Stimulated activated CD8-positive, alpha-beta memory T cell treated with anti-CD3 and anti-CD28 coated beads, Interleukin-12 subunit alpha, Interleukin-12 subunit beta, amount 100 ng/mL, for 24 hours (primary cell): Measurements from ENCODE around the gene CD82.

ENCODE experiments used
- DNase-seq: peaks from one replicate; pipeline ENCODE4 v3.0.0-alpha.2; 2020; ENCODE audit errors: extremely low read depth

CD82 gene

GRCh38 chr11:44618561-44619425 lies 53.3 kb downstream of the CD82 start:
- DNase-seq, result no peak

- DNase-seq, result no peak
These were observed 54.9 kb downstream of the CD82 start for GRCh38 chr11:44620328-44620725.

DNA sequence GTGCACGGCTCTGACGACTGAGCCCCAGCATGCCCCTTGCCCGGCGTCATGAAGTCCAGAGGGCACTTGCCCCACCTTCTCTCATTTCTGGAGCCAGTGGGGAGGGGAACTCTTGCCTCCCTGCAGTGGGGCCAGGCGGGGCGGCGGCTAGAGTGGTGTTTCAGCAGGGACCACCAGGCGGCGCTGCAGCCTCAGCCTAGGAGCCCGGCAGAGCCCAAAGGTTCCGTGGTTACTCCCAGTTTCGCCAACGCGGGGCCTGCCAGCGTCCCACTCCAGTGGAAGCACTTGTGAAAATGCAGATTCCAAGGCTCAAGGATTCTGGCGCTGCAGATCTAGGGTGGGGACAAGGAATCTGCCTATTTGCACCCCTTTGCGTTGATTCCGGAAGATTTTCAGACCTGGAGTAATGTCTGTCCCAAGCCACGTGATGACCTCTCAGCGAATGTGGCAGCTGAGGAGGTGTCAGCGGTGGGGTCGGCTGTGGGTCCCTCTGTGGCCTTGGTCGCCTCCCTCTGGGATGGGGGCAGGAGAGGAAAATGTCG lies 55.7 kb downstream of the CD82 start:
- no peak for DNase-seq

DNA sequence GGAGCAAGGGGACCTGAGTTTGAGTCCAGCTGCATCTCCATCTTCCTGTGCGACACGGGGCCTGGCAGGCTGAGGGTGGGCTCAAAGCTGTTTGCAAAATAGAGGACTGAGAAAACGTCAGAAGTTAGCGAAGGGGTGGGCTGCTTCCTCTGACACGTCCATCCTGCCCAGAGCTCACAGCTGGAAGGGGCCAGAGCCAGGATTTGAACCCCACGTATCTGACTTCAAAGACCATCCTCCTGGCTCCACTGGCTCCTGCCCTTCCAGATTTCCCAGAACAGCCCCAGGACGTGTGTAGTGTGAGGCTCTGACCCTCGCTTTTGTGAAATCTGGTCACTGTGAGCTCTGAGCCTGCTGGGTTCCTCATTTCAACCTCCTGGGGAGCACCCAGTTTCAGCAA lies 56.3 kb downstream of the CD82 start:
- DNase-seq, result no peak

GRCh38 chr11:44622190-44622650 lies 56.8 kb downstream of the CD82 start:
- DNase-seq, result no peak

DNA sequence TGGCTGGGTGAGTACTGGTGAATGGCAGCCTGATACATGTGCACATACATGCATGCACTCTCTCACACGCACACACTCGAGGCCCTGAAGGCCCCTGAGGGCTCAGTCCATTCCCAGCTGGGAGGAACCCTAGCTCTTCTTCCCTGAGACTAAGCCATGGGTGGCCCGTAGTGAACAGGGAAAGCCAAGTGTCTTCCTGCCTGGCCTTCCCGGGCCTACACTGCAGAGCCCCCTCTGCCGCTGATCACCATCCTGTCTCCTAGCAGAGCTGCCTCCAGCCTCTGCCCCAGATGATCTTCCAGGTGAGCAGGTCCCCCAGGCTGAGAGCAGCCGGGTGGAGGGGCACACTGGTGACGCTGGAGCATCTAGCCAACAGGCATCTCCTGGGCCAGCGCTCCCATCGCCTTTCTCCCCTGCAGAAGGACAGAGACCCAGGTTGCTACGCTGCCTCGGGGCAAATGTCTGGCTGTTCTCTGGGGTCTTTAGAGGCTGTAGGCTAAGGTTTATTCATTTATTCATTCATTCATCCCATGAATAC lies 57.3 kb downstream of the CD82 start:
- no peak for DNase-seq

DNA sequence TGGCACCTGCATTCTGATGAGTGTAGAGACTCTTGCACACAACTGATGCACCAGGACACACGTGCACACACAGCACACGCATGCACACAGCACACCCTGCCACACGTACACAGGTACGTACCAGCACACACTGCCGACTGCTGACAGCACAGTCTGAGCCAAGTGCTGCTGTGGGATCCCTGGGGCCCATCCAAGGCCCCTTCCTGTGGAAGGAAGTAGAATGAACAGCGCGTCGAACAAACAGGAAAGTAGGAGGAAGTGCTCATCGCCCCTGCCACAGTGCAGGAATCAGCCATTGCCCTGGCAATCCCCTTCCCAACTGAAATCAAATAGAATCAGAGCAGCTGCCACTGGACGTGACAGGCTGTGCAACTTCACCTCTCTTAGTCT lies 57.9 kb downstream of the CD82 start:
- no peak for DNase-seq

DNA sequence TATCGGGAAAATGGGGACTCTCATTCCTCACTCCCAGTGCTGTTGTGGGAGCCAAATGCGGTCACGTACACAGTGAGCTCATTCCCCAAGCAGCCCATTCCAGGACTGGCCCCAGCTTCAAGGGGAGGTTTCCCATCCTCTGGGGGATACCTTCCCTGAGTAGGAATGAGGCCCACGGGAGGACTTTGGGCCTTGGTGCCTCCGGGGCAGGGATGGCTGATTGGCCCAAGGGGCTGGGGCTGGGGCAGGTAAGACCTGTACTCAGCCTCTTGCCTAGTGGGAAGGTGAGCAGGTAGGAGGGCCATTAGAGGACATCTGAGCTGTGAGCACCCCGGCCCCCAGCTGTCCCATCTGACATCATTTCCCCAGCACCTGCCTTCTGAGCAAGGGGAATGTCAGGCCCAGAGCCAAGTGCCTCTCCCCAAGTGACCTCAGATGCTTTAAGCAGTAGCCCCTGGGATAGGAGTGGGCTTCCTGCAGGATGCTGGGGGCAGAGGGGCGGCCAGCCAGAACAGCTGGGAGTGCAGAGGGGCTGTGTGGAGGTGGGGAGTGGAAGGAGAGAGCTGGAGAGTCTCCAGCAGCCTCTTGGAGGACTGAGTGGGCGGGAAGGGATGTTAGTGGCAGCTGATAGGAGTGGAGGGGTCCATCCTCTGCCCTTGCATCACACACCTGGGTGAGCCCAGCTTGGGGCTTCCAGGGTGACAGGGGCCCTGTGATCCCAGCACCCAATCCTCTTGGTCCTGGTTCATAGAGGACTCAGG lies 58.4 kb downstream of the CD82 start:
- no peak for DNase-seq

DNA sequence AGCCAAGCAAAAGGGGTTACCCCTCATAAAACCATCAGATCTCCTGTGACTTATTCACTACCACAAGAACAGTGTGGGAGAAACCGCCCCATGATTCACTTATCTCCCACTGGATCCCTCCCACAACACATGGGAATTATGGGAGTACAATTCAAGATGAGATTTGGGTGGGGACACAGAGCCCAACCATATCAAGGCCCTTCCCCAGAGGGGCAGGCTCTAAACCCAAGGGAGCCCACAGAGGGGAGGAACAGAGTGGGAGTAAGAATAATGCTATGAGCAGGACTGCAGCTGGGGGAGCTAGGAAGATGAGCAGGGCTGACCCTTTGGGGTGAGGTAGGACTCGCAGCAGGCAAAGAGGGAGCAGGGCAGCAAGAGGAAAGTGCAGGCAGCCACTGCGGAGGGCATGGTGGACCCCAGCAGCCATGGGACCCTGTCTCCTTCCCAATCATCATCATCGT lies 59.3 kb downstream of the CD82 start:
- DNase-seq, result no peak

DNA sequence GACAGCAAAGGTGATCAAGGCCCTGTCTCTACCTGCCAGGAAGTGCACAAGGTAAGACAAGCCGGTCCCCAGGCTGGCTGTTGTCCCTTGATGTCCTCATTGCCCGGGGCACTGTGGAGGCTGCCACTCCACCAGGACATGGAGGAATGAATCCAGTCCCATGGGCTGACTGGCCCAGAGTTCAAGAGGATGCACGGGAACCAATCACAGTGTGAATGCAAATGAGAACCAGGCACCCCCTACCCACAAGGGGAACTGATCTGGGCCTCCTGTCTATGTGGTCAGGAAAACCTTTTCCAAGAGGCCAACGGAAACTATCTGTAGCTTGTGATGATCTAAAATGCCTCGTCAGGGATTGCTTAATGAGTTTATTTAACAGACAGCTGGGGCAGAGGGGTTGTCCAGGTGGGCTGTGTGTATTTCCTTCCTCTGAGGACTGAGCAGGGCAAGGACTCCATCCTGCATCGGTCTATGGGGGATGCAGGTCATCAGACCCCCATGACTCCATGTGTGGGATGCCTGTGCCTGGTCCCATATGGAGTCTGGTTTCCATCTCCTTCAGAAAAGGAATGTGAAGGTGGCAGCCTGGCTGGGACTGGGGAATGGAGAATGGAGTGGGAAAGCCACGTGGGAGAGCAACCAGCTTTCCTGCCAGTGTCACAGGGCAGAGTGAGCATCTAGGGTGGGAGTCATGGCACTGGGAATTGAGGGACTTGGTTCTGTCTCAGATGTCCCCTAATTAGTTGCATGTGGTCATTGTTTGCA lies 60.5 kb downstream of the CD82 start:
- DNase-seq, result no peak

GRCh38 chr11:44626645-44627044 lies 61.2 kb downstream of the CD82 start:
- DNase-seq, result no peak

DNA sequence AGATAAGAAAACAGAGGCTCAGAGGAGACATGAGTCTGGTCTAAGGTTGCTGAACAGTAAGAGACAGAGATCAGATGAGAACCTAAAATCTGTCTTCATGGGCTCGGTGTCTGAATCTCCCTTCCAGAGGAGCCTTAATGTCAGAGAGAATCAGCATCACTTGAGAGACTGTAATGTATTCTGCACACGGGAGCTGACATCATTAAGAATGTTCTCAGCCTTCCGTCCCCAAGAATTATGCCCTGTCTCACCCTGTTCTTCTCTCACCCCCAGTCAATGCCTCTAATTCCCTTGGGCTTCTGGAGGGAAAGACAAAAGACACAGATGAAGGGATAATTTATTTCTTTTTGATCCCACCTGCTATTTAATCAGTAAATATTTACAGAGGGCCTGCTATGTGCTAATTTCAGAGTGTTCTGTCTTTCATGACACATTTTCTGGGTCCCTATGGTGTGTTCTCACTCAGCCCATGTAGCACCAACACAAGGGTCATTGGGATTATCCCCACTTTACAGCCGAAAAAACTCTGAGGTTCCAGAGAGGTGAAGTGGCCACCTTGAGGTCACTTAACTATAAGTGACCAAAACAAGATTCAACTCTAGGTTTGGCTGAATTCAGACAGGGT lies 61.8 kb downstream of the CD82 start:
- DNase-seq, result no peak

DNA sequence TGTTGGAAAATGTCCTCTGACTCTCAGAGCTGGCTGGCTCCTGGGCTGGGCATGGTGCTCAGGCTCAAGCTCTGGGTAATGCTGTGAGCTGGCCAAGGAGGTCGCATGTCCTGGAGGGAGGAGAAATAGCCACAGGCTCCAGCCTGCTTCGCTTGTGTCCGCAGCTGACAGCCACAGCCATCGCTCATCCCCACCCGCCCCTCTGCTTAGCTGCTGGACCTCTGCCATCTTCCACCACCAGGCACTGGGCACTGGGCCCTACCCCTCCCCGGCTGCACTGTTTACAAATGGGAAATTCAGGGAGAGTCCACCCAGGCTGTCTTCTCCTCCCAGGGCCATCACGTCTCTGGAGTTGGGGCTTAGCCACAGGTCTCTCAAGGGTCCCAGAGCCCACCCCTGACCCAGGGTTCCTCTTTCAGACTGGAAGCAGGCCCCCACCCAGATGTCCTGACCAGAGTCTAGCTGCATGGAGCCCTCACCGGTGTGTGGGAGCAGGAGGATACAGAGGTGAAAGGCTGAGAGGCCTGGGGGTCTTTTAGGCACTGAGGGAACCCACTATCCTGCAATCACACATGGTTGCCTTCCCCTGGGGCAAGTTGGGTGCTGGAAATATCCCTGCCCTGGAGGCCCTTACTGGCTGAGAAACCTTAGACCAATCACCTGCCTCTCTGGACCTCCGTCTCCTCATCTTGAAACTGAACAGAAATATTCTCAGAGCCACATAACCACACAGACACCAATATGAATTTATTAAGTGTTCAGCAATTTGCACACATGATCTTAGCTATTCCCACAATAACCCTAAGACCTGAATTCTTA lies 62.7 kb downstream of the CD82 start:
- DNase-seq, result no peak

DNA sequence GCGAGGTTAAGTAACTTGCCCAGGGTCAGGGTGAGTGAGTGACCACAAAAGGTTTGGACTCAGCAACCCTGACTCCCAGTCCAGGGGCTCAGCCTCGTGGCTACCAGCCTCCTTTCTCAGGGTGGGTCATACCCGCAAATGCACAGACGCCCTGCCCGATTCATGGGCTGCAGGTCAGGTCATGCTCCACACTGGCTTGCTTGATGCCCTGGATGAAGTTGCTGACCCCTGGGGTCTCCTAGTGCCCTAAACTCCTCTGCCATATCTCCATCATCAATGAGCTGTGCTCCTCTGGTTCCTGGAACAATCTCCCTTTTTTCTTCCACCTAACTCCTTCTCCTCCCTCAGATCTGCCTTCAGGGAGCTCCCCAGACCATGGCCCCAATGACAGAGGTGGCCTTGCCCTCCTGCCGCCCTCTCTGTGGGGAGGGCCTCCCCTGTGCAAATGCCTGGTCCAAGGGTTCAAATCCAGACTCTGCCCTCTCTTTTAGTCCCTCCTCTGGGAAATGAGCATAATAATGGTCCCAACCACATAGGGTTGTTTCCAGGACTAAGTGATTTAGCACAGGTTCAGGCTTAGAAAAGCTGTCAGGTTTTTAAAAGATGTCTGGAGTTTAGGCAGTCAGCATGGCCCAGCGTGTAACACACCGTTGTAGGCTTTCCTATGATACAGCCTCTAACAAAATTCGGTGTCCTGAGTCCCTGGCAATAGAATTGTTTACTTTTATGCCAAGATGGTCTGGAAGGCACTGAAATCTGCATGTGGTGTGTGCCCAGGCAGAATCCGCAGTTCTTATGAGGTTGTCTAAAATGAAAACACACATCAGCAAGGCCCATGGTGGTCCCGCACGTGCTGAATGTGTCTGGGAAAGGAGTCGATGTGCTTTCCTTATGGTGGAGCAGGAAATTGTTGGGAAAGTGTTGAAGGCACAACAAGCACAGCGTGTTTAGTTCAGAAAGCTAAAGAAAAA lies 63.6 kb downstream of the CD82 start:
- DNase-seq, result no peak

- no peak for DNase-seq
These were observed 64.4 kb downstream of the CD82 start for GRCh38 chr11:44629732-44630345.

- DNase-seq, result no peak
These were observed 65.2 kb downstream of the CD82 start for GRCh38 chr11:44630511-44631210.

- no peak for DNase-seq
These were observed 66.4 kb downstream of the CD82 start for GRCh38 chr11:44631831-44632230.
